Osteoblast (primary cell): ENCODE data around the gene CRYZL1. TPM values are rescaled to one million over a fixed set of nuclear protein-coding genes. Genes with fewer than 3 reads are reported as not detected.
"Not testable (repeated sequence)": the region's sequence is repeated elsewhere in the genome, so short reads cannot be mapped to it uniquely, and the experiment has no call there.

Source experiments
- DNase-seq: peaks from one replicate; pipeline ENCODE4 v3.0.0; 2011; ENCODE audit warnings: low spot score, mixed read lengths; ENCODE audit not compliant: insufficient read length; ENCODE audit errors: missing footprints
- H2AFZ ChIP-seq: 2 replicates; pipeline ENCODE4 v1.6.0; 2011; ENCODE audit warnings: mild to moderate bottlenecking, low read length
- H3K27ac ChIP-seq: 2 replicates; pipeline ENCODE4 v1.5.1; 2011; ENCODE audit warnings: mild to moderate bottlenecking, low read depth, low read length, moderate library complexity
- H3K27me3 ChIP-seq: 2 replicates; pipeline ENCODE4 v1.6.0; 2012; ENCODE audit warnings: mild to moderate bottlenecking, control low read depth, inconsistent platforms, low read length, moderate library complexity; ENCODE audit not compliant: insufficient read depth
- H3K36me3 ChIP-seq: 2 replicates; pipeline ENCODE4 v1.5.1; 2011; ENCODE audit warnings: mild to moderate bottlenecking, low read length, control low read depth, moderate library complexity; ENCODE audit not compliant: insufficient read depth
- H3K4me1 ChIP-seq: 2 replicates; pipeline ENCODE4 v1.5.1; 2011; ENCODE audit warnings: mild to moderate bottlenecking, low read length, control low read depth, moderate library complexity; ENCODE audit not compliant: insufficient read depth
- H3K4me2 ChIP-seq: 2 replicates; pipeline ENCODE4 v1.6.0; 2011; ENCODE audit warnings: mild to moderate bottlenecking, low read length; ENCODE audit not compliant: insufficient read depth
- H3K4me3 ChIP-seq: fragments of 200-600 bp; sonication (generic); 3 replicates; pipeline ENCODE4 v1.5.1; 2012; ENCODE audit warnings: mild to moderate bottlenecking, low read length, inconsistent platforms; ENCODE audit not compliant: insufficient read depth
- H3K79me2 ChIP-seq: 2 replicates; pipeline ENCODE4 v1.6.0; 2012; ENCODE audit warnings: mild to moderate bottlenecking, low read length, control low read depth, inconsistent platforms; ENCODE audit not compliant: insufficient read depth
- H3K9me3 ChIP-seq: 2 replicates; pipeline ENCODE4 v1.5.1; 2011; ENCODE audit warnings: low read depth, low read length, control low read depth
- H4K20me1 ChIP-seq: 2 replicates; pipeline ENCODE4 v1.6.0; 2012; ENCODE audit warnings: mild to moderate bottlenecking, low read length, control low read depth; ENCODE audit not compliant: insufficient read depth
- CTCF ChIP-seq: IDR thresholded peaks from 2 replicates; pipeline ENCODE4 v1.5.1; 2011; ENCODE audit warnings: mild to moderate bottlenecking, low read depth, low read length, moderate library complexity; ENCODE audit errors: extremely low read depth
- total RNA-seq: library from RNA; depleted of rRNA; stranded (reverse); fragments of >200 nt; gene quantifications from 2 replicates; pipeline ENCODE4 v1.2.3, GENCODE V29; 2012

CRYZL1 gene
- total RNA-seq, 1 donor: 28.6 TPM

DNA sequence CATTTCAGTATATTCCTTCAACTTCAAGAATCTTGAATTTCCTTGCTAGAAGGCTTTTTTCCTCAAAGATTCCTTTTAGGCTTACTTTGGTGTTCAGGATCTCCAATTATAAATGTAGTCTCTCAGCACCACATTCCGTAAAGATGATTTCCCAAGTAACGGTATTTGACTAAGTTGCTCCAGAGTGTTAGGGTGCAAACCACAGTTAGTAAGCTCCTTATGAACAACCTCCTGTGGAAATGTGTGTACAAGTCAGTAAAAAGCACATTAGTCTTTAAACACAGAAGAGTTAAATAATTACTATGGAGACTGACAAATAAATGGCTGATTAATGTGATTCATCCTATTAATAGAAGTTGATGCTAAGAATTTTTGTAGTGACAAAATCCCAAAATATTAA, 63.3 kb downstream of the CRYZL1 start:
- Histone ChIP-seq H3K4me2 (no peak overlapping the region), H2AFZ (no peak overlapping the region), H3K4me1 (peaks cover 11% of the 10 kb centered on the region), H3K9me3 (no peaks in the 10 kb centered on the region), H4K20me1 (peaks cover 6% of the 10 kb centered on the region), H3K4me3 (no peak overlapping the region), H3K79me2 (peaks cover 12% of the 10 kb centered on the region), H3K36me3 (peaks cover 64% of the 10 kb centered on the region), H3K27ac (peak overlapping the region; percentile 52), H3K27me3 (no peaks in the 10 kb centered on the region)
- no peak for TF ChIP-seq CTCF
- DNase-seq: no peak

DNA sequence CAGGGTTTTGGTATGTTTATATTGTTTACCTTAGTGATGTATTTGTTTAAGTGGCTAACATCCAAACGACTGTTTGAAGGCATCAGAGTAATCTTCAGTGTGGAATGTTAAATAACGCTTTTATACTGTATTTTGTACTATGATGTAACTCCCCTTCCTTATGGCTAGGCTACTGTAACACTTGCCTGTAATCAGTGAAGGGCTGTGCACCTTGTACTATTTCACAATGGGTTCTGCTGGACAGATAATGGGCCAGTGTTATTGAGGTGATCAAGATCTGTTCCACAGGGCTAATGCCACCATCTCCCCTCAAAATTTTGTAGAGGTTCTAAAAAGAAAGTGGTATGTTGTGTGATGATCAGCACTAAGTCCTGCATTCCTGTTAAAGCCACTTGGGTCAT, 64.8 kb downstream of the CRYZL1 start:
- not testable (repeated sequence) for H2AFZ ChIP-seq, H3K4me2 ChIP-seq

DNA sequence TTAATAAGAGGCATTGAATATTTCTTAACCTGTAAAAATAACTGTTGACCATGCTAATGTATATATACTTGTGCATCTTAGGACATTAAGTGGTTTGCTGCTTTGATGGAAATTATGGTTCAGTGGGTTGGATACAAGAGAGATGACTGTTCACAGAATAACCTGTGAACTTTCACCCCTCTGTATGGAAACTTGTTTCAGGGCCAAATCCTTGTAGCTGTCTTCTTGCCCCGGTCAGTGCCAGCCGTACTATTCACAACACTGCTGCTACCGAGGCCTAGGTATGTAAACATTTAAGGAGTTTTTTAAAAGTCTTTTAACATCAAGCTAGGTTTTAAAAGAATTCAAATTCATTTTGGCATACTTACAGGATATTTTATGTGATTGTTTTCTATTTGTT, 69.2 kb downstream of the CRYZL1 start:
- peaks cover 50% of the 10 kb centered on the region for H3K79me2 ChIP-seq
- no peaks in the 10 kb centered on the region for H3K4me1 ChIP-seq
- TF ChIP-seq CTCF: no peak
- no peaks in the 10 kb centered on the region for H3K27me3 ChIP-seq
- H3K36me3 ChIP-seq: peaks cover 92% of the 10 kb centered on the region
- H3K4me2 ChIP-seq: no peak overlapping the region
- H4K20me1 ChIP-seq: peaks cover 3% of the 10 kb centered on the region
- H3K27ac ChIP-seq: no peak overlapping the region
- H3K9me3 ChIP-seq: no peaks in the 10 kb centered on the region
- H2AFZ ChIP-seq: no peak overlapping the region
- DNase-seq: no peak
- no peak overlapping the region for H3K4me3 ChIP-seq

More for the DNA sequence above, 64.8 kb downstream of the CRYZL1 start:
- Histone ChIP-seq H3K4me1 (peaks cover 11% of the 10 kb centered on the region), H3K36me3 (peaks cover 72% of the 10 kb centered on the region), H3K79me2 (peaks cover 19% of the 10 kb centered on the region)
- not testable (repeated sequence) for H3K9me3 ChIP-seq, H3K27me3 ChIP-seq, H3K4me3 ChIP-seq, H3K27ac ChIP-seq, H4K20me1 ChIP-seq, DNase-seq

DNA sequence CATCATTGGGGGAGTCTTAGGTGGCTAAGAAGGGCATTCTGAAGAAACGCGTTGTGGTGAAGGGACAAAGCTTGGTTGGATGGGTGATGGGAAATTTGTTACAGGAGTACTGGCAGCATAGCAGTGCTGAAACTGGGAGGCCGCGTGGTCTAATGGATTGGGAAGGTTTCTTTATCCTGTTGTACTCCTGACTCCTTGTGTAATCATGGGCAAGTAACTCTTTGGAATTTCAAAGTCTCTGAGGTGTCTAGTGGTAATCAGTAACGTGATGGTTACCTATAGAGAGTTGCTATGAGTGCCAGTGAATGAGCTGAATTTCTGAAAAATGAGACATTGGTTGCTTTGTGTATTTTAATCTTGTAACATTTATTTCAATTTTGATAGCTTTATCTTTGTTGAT, 71.5 kb downstream of the CRYZL1 start:
- no peak for TF ChIP-seq CTCF
- Histone ChIP-seq H4K20me1 (no peaks in the 10 kb centered on the region), H3K27ac (no peak overlapping the region), H3K27me3 (no peaks in the 10 kb centered on the region), H3K79me2 (peaks cover 65% of the 10 kb centered on the region), H3K36me3 (peaks cover 77% of the 10 kb centered on the region), H2AFZ (no peak overlapping the region), H3K4me2 (no peak overlapping the region), H3K9me3 (no peaks in the 10 kb centered on the region), H3K4me3 (no peak overlapping the region), H3K4me1 (no peaks in the 10 kb centered on the region)
- DNase-seq: no peak
